ENCODE data around the gene SENP1.

The SENP1 gene

DNA sequence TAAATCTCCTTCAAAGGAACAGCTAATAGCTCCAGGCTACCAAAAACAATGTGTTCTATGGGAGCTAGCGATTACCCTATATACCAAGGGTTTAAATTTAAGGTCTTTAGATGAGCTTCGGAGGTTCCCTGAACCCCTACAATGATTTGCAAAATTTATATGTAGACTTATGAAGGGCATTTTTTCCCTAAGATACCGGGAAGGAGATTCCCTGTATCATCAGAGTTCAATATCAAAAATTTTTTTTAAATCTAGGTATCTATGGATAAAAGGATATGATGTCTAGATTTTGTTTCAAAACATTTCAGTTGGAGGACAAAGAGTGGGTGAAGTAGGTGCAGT, 83.7 kb downstream of the SENP1 start:
- in situ Hi-C loops (cut with HindIII; ENCODE audit: low sequenced_read_pairs): no loop called here

DNA sequence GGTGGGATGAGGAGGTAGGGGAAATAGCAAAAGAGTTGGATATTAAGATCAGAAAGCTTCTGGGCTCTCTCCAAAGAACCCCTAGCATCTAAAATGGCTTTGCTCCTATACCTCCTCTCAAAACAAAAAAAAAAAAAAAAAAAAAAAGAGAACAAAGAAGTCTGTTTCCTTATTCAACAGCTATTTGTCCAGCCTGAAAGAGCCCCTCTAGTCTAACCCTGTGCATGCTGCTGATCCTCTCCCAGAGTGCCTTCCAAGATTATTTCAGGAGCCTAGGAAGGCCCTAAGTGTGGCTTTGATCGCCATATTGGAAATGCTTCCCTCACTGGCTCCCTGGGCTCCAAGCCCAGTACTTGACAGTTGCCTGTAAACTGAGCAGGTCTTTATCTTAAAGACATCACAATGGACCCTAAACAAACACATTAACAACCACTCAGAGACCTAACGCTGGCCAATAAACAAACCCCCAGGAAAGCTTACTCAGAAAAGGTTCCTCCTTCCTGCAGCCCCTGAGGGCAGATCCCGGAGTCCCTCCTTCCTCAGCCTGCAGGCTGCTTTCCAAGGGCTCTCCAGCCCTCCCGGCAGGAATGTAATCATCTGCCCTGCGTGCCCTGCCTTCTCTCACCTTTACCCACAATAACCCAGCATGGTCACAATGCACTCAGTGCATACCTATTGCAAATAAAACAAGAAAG, 84.2 kb downstream of the SENP1 start:
- in situ Hi-C loops (cut with HindIII; ENCODE audit: low sequenced_read_pairs): no loop called here

- in situ Hi-C loops (cut with HindIII; ENCODE audit: low sequenced_read_pairs): no loop called here
These were observed 86.1 kb downstream of the SENP1 start for GRCh38 chr12:48019639-48020265.

DNA sequence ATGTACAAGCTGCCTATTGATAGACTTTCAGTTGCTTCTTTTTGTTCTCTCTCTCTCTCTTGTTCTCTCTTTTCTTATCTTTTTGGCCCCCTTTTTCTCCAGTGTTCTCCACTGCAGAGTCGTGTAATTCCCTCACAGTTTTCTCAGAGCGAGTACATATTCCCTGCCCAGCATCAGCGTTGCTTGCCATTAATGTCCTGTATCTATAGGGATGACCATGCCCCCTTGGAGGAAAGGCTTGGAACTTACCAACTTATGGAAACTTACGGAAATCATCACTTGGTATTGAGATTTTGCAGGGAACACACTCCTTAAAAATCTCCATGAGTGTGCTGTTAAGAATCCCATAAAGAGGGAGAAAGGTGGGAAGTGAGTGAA, 87.3 kb downstream of the SENP1 start:
- in situ Hi-C loops (cut with HindIII; ENCODE audit: low sequenced_read_pairs): no loop called here

GRCh38 chr12:48017921-48018617, 87.8 kb downstream of the SENP1 start:
- in situ Hi-C loops (cut with HindIII; ENCODE audit: low sequenced_read_pairs): no loop called here

- in situ Hi-C loops (cut with HindIII; ENCODE audit: low sequenced_read_pairs): no loop called here
These were observed 88.4 kb downstream of the SENP1 start for GRCh38 chr12:48017496-48017895.

DNA sequence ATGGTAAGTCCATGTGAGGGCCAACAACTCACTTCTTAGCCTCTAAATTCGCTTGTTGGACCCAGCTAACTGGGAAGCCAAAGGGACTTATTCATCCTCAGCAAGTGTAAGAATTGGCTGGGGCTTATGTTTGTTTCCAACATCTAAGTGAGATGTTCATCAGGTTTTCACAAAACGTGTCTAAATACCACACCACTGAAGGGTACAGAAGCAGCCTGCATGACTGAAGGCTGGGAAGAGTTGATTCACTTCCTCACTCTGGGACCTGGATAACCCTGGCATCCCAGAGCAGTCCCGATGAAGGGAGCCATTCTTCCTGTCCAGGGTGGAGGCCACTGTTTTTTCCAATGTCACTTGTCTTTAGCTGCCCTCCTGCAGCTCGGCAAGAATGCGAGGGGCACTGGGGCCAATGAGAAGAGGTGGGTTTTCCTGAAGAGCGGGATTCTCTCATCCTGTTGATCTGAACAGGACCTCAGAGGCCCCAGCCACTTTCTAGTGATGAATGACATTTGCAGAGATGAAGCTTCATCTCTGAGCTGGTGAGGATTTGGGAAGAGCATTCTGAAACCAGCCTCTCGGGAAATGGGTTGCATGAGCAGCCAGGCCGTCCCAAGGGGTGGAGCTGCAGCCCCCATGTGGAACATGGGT, 89.4 kb downstream of the SENP1 start:
- in situ Hi-C loops (cut with HindIII; ENCODE audit: low sequenced_read_pairs): no loop called here

DNA sequence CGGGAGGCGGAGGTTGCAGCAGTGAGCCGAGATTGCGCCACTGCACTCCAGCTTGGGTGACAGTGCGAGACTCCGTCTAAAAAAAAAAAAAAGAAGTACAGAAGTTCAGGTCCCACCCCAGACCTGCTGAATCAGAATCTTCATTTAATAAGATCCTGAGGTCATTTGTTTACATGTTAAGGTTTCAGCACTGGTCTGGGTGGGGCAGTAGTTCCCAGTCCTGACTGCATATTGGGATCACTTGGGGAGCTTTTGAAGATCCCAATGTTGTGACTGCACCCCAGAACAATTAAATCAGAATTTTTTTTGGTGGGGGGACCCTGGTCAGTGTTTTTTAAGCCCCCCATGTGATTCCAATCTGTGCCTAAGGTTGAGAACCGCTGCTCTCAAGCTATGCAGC, 89.9 kb downstream of the SENP1 start:
- in situ Hi-C loops (cut with HindIII; ENCODE audit: low sequenced_read_pairs): no loop called here

DNA sequence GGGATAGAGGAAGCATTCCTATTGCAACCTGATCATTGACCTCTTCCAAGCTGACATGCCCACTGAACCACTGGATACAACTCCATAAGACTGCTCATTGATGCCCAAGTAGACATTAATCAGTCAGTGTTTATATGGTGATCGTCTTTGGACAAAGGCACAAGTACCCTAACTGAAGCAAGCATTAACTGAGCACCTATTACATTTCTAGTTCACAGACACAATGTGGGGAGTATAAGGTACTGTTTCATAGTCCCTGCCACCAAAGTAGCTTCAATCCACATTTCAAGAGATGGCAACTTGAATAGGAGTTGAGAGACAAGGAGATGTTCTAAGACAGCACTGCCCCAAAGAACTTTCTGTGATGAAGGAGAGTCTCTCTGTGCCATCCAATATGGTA, 90.8 kb downstream of the SENP1 start:
- in situ Hi-C loops (cut with HindIII; ENCODE audit: low sequenced_read_pairs): no loop called here

- in situ Hi-C loops (cut with HindIII; ENCODE audit: low sequenced_read_pairs): no loop called here
These were observed 92.6 kb downstream of the SENP1 start for GRCh38 chr12:48013287-48013686.

DNA sequence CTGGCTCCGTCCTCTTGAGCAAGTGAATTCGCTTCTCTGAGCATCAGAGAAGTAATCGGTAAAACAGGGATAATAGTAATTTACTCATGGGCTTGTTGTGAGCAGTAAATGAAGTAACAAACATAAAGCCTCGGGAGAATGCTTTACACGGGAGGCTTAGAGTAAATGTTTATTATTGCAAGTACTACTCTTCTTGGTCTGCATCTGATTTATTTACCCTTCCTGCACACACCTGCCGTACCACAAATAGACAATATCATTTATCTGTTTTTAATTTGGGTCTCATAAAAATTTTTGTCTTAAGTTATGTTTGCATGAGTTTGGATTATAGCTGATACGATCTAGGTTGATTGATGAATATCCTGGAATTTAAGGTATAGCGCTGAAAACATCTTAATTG, 93.8 kb downstream of the SENP1 start:
- in situ Hi-C loops (cut with HindIII; ENCODE audit: low sequenced_read_pairs): no loop called here

- in situ Hi-C loops (cut with HindIII; ENCODE audit: low sequenced_read_pairs): no loop called here
These were observed 95.4 kb downstream of the SENP1 start for GRCh38 chr12:48010366-48010970.

- in situ Hi-C loops (cut with HindIII; ENCODE audit: low sequenced_read_pairs): no loop called here
These were observed 96.4 kb downstream of the SENP1 start for GRCh38 chr12:48009471-48009870.

- in situ Hi-C loops (cut with HindIII; ENCODE audit: low sequenced_read_pairs): no loop called here
These were observed 96.9 kb downstream of the SENP1 start for GRCh38 chr12:48008950-48009349.

DNA sequence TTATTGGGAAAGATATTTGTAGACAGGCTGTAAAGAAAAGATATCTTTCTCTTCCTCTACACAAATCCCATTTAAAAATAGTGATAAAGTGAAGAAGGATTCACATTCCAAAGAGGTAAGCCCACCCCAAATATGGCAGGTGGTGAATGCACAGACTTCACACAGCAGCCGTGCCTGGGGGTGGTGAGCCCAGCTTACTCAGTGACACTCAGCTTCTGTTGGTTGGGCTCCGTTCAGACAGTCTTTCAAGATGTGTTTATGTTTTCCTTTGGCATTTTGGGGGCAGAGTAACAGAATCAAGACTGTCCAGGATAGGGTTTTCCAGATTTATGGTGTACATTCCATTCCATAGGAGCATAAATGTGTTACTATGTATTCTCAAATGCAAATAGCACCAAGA, 97.5 kb downstream of the SENP1 start:
- in situ Hi-C loops (cut with HindIII; ENCODE audit: low sequenced_read_pairs): no loop called here

DNA sequence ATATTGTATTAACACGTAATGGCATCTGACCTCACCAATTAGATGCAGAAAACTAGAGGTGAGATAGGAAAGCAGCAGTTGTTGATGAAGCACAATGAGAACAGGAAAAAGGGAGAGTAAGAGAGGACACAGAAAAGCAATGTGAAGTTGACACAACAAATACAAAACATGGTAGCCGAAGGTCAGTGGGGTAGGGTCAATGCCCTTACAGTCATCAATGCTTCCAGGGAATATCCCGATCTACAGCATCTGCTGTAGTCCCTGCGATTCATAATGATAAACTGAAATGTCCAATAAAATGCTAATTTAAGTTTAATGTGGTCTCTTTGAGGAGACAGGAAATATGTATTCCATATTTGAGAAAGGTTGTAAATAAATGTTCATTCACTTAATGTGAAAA, 98.7 kb downstream of the SENP1 start:
- in situ Hi-C loops (cut with HindIII; ENCODE audit: low sequenced_read_pairs): no loop called here

- in situ Hi-C loops (cut with HindIII; ENCODE audit: low sequenced_read_pairs): no loop called here
These were observed 100.2 kb downstream of the SENP1 start for GRCh38 chr12:48005750-48006021.

DNA sequence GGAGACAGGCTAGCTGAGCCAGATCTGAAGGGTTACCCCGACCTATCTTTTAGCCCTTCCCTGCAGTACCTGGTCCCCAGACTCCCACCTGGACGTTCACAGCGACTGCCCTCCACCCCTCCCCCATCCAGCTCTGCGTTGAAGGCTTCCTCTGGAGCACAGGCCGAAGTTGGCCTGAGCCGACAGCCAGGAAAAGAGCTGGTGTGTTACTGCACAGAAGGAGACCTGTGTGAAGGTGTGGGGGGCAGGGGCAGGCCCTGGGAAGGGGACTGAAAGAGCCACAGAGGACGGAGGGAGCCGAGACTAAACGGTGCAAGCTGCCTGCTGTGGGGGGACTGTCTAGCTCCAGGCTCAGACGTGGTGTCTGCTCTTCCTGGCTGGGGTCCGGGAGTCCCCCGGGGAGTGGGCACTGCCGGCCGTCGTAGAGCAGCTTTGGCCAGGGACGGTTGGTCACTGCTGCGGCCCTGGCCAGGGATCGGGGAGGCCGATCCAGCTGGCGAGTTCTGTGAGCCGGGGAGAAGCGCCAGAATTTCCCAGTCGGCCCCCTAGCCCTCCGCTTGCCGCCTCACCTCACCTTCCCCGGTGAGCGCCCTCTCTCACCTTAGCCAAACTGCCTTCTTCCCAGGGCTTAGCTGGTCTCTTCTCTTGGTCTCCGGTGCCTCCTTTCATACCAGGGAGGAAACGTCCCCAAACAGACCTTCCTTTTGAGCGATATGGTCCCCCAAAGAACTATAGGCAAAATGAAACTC, 100.7 kb downstream of the SENP1 start:
- in situ Hi-C loops (cut with HindIII; ENCODE audit: low sequenced_read_pairs): no loop called here

- in situ Hi-C loops (cut with HindIII; ENCODE audit: low sequenced_read_pairs): no loop called here
These were observed 101.6 kb downstream of the SENP1 start, which contains the start of gene COL2A1 for GRCh38 chr12:48004053-48004941. Gene COL2A1, minus strand, starts transcription at chr12:48004476. Its CDS starts 155 bp downstream, at chr12:48004321.
